GM06990 (cell line): ENCODE measurements around the gene HNRNPK.

Experiments used
- DNase-seq: peaks from one replicate; pipeline ENCODE4 v3.0.0-alpha.2; 2011; ENCODE audit not compliant: insufficient read length; ENCODE audit errors: extremely low read depth
- H3K27me3 ChIP-seq: replicated peaks from 2 replicates; pipeline ENCODE4 v1.6.0; 2011; ENCODE audit warnings: low read length; ENCODE audit not compliant: control insufficient read depth, insufficient read depth
- H3K36me3 ChIP-seq: 2 replicates; pipeline ENCODE4 v1.5.1; 2011; ENCODE audit warnings: low read length; ENCODE audit not compliant: control insufficient read depth, insufficient read depth
- H3K4me3 ChIP-seq: replicated peaks from 2 replicates; pipeline ENCODE4 v1.5.1; 2011; ENCODE audit warnings: low read depth, mild to moderate bottlenecking, control low read depth, low read length
- CTCF ChIP-seq: IDR thresholded peaks from 2 replicates; pipeline ENCODE4 v1.5.1; 2011; ENCODE audit warnings: low read length, control low read depth, mild to moderate bottlenecking, inconsistent platforms; ENCODE audit not compliant: insufficient read depth, poor library complexity, severe bottlenecking

The HNRNPK gene

GRCh38 chr9:84001621-84002020, 21.6 kb upstream of the HNRNPK start:
- TF ChIP-seq CTCF, result no peak
- Histone ChIP-seq H3K36me3 (no peaks in the 10 kb centered on the region; the same call in 1 of the 2 replicates), H3K4me3 (no peak overlapping the region), H3K27me3 (no peaks in the 10 kb centered on the region)
- no peak for DNase-seq

GRCh38 chr9:84000186-84000585, 20.2 kb upstream of the HNRNPK start:
- Histone ChIP-seq H3K36me3 (no peaks in the 10 kb centered on the region; the same call in 1 of the 2 replicates), H3K4me3 (no peak overlapping the region), H3K27me3 (no peaks in the 10 kb centered on the region)
- no peak for TF ChIP-seq CTCF
- DNase-seq, result no peak

GRCh38 chr9:83999141-83999918, 19.3 kb upstream of the HNRNPK start:
- Histone ChIP-seq H3K36me3 (no peaks in the 10 kb centered on the region; the same call in 1 of the 2 replicates), H3K4me3 (no peak overlapping the region), H3K27me3 (no peaks in the 10 kb centered on the region)
- no peak for DNase-seq
- TF ChIP-seq CTCF, result no peak

GRCh38 chr9:83996126-83996525, 16.1 kb upstream of the HNRNPK start:
- H3K4me3 ChIP-seq, result no peak overlapping the region
- no peak for TF ChIP-seq CTCF
- H3K27me3 ChIP-seq, result no peaks in the 10 kb centered on the region
- H3K36me3 ChIP-seq, result no peaks in the 10 kb centered on the region; the same call in 1 of the 2 replicates
- DNase-seq, result no peak

GRCh38 chr9:83992901-83993300, 12.9 kb upstream of the HNRNPK start:
- no peak for TF ChIP-seq CTCF

GRCh38 chr9:83992407-83992806, 12.4 kb upstream of the HNRNPK start:
- DNase-seq, result no peak
- no peak for TF ChIP-seq CTCF
- no peaks in the 10 kb centered on the region for H3K27me3 ChIP-seq
- no peaks in the 10 kb centered on the region; the same call in none of the 2 replicates for H3K36me3 ChIP-seq
- no peak overlapping the region for H3K4me3 ChIP-seq

More at GRCh38 chr9:83992901-83993300, 12.9 kb upstream of the HNRNPK start:
- DNase-seq, result no peak
- H3K4me3 ChIP-seq, result no peak overlapping the region
- H3K36me3 ChIP-seq, result no peaks in the 10 kb centered on the region; the same call in none of the 2 replicates
- H3K27me3 ChIP-seq, result no peaks in the 10 kb centered on the region
